AML-193 (cell line): ENCODE data around the gene MOCS3.

Experiments used
- DNase-seq, 2 experiments: peaks; one replicate each; lab custom pipeline; 2025; lab: John Stamatoyannopoulos, UW

The MOCS3 gene

GRCh38 chr20:51012357-51012756 is 53.7 kb downstream of the MOCS3 start:
- no peak for DNase-seq
